ENCODE data around the gene ITGA6.

The ITGA6 gene

GRCh38 chr2:172403402-172403801, 24.0 kb upstream of the ITGA6 start:
- FAIRE-seq (no peak), DNase-seq (ENCODE audit: insufficient read length) (no peak)
- no peak for TF ChIP-seq POLR2AphosphoS5 (IDR thresholded peaks at IDR 0.05; ENCODE audit: low read depth, low read length)

GRCh38 chr2:172403881-172404468, 23.4 kb upstream of the ITGA6 start:
- DNase-seq (ENCODE audit: insufficient read length) (no peak), FAIRE-seq (no peak)
- no peak for TF ChIP-seq TAF1 (IDR thresholded peaks at IDR 0.05; ENCODE audit: borderline replicate concordance, low read depth, low read length)

- FAIRE-seq (no peak), DNase-seq (ENCODE audit: insufficient read length) (no peak)
- no peak for TF ChIP-seq POLR2A (IDR thresholded peaks at IDR 0.05; ENCODE audit: low read depth, low read length)
- no peak for TF ChIP-seq POLR2AphosphoS5 (IDR thresholded peaks at IDR 0.05; ENCODE audit: low read depth, low read length)
- TF ChIP-seq TAF1 (IDR thresholded peaks at IDR 0.05; ENCODE audit: borderline replicate concordance, low read depth, low read length) = no peak
Measured at GRCh38 chr2:172404824-172405223, 22.6 kb upstream of the ITGA6 start.

- TF ChIP-seq TAF1 (IDR thresholded peaks at IDR 0.05; ENCODE audit: borderline replicate concordance, low read depth, low read length) = no peak
- TF ChIP-seq POLR2A (IDR thresholded peaks at IDR 0.05; ENCODE audit: low read depth, low read length) = no peak
- TF ChIP-seq POLR2AphosphoS5 (IDR thresholded peaks at IDR 0.05; ENCODE audit: low read depth, low read length) = no peak
- FAIRE-seq = no peak
- no peak for DNase-seq (ENCODE audit: insufficient read length)
Measured at GRCh38 chr2:172405673-172406072, 21.7 kb upstream of the ITGA6 start.

- DNase-seq (ENCODE audit: insufficient read length) = no peak
- FAIRE-seq = no peak
Measured at GRCh38 chr2:172408143-172408766, 19.1 kb upstream of the ITGA6 start.

GRCh38 chr2:172409042-172409441, 18.3 kb upstream of the ITGA6 start:
- FAIRE-seq (no peak), DNase-seq (ENCODE audit: insufficient read length) (no peak)
- TF ChIP-seq POLR2AphosphoS5 (IDR thresholded peaks at IDR 0.05; ENCODE audit: low read depth, low read length) = no peak
- TF ChIP-seq POLR2A (IDR thresholded peaks at IDR 0.05; ENCODE audit: low read depth, low read length) = no peak
- TF ChIP-seq TAF1 (IDR thresholded peaks at IDR 0.05; ENCODE audit: borderline replicate concordance, low read depth, low read length) = no peak

More at GRCh38 chr2:172408143-172408766, 19.1 kb upstream of the ITGA6 start:
- TF ChIP-seq POLR2AphosphoS5 (IDR thresholded peaks at IDR 0.05; ENCODE audit: low read depth, low read length) (no peak), POLR2A (IDR thresholded peaks at IDR 0.05; ENCODE audit: low read depth, low read length) (no peak), TAF1 (IDR thresholded peaks at IDR 0.05; ENCODE audit: borderline replicate concordance, low read depth, low read length) (no peak)

GRCh38 chr2:172412984-172413492, 14.3 kb upstream of the ITGA6 start:
- FAIRE-seq (no peak), DNase-seq (ENCODE audit: insufficient read length) (no peak)
- TF ChIP-seq POLR2AphosphoS5 (IDR thresholded peaks at IDR 0.05; ENCODE audit: low read depth, low read length) (no peak), POLR2A (IDR thresholded peaks at IDR 0.05; ENCODE audit: low read depth, low read length) (no peak), TAF1 (IDR thresholded peaks at IDR 0.05; ENCODE audit: borderline replicate concordance, low read depth, low read length) (no peak)

GRCh38 chr2:172415157-172415864, 12.1 kb upstream of the ITGA6 start:
- no peak for TF ChIP-seq POLR2AphosphoS5 (IDR thresholded peaks at IDR 0.05; ENCODE audit: low read depth, low read length)
- TF ChIP-seq TAF1 (IDR thresholded peaks at IDR 0.05; ENCODE audit: borderline replicate concordance, low read depth, low read length) = no peak
- no peak for TF ChIP-seq POLR2A (IDR thresholded peaks at IDR 0.05; ENCODE audit: low read depth, low read length)
- DNase-seq (ENCODE audit: insufficient read length) (no peak), FAIRE-seq (no peak)

GRCh38 chr2:172415865-172416183, 11.6 kb upstream of the ITGA6 start:
- FAIRE-seq (no peak), DNase-seq (ENCODE audit: insufficient read length) (no peak)
- TF ChIP-seq POLR2A (IDR thresholded peaks at IDR 0.05; ENCODE audit: low read depth, low read length) = no peak
- TF ChIP-seq POLR2AphosphoS5 (IDR thresholded peaks at IDR 0.05; ENCODE audit: low read depth, low read length) = no peak
- no peak for TF ChIP-seq TAF1 (IDR thresholded peaks at IDR 0.05; ENCODE audit: borderline replicate concordance, low read depth, low read length)

- TF ChIP-seq POLR2A (IDR thresholded peaks at IDR 0.05; ENCODE audit: low read depth, low read length) (no peak), TAF1 (IDR thresholded peaks at IDR 0.05; ENCODE audit: borderline replicate concordance, low read depth, low read length) (no peak), POLR2AphosphoS5 (IDR thresholded peaks at IDR 0.05; ENCODE audit: low read depth, low read length) (no peak)
- no peak for FAIRE-seq
- DNase-seq (ENCODE audit: insufficient read length) = no peak
Measured at GRCh38 chr2:172416447-172417058, 10.8 kb upstream of the ITGA6 start.

GRCh38 chr2:172420216-172420615, 7.2 kb upstream of the ITGA6 start:
- no peak for DNase-seq (ENCODE audit: insufficient read length)
- TF ChIP-seq TAF1 (IDR thresholded peaks at IDR 0.05; ENCODE audit: borderline replicate concordance, low read depth, low read length) (no peak), POLR2AphosphoS5 (IDR thresholded peaks at IDR 0.05; ENCODE audit: low read depth, low read length) (no peak), POLR2A (IDR thresholded peaks at IDR 0.05; ENCODE audit: low read depth, low read length) (no peak)
- no peak for FAIRE-seq

GRCh38 chr2:172423160-172423559, 4.2 kb upstream of the ITGA6 start:
- TF ChIP-seq POLR2AphosphoS5 (IDR thresholded peaks at IDR 0.05; ENCODE audit: low read depth, low read length) (no peak), TAF1 (IDR thresholded peaks at IDR 0.05; ENCODE audit: borderline replicate concordance, low read depth, low read length) (no peak), POLR2A (IDR thresholded peaks at IDR 0.05; ENCODE audit: low read depth, low read length) (no peak)
- DNase-seq (ENCODE audit: insufficient read length) (no peak), FAIRE-seq (no peak)

All from GM12892 (cell line).